HG03280 (cell line): ENCODE measurements around the gene CSMD2.

Experiments used
- ATAC-seq: cut with Tn5 transposase; IDR thresholded peaks from one replicate; pipeline ENCODE4 v1.9.1; 2021; ENCODE audit warnings: mild to moderate bottlenecking, moderate library complexity; ENCODE audit not compliant: unreplicated experiment

Gene CSMD2

GRCh38 chr1:33575324-33575879 is 589.6 kb downstream of the CSMD2 start:
- no peak for ATAC-seq

GRCh38 chr1:33573661-33574060 is 591.4 kb downstream of the CSMD2 start:
- ATAC-seq = no peak

GRCh38 chr1:33572387-33572786 is 592.6 kb downstream of the CSMD2 start:
- no peak for ATAC-seq

DNA sequence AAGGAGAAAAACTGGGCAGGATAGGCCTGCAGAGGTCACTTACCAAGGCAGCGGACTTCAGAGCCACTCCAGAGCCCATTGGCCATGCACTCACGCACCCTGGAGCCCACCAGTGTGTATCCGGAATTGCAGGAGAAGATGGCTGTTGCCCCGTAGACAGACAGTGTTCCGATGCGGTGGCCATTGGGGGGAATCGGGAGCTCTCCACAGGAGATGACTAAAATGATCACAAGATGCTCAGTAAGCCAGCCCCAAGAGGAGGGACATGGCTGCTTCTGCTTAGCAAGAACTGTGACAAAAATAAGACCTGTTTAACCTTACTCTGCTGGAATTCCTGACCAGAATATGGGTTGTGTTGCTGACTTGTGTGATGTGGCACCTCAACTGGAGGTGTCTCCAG is 595.7 kb downstream of the CSMD2 start:
- ATAC-seq = no peak

- no peak for ATAC-seq
Measured at GRCh38 chr1:33563699-33564098, 601.3 kb downstream of the CSMD2 start.

DNA sequence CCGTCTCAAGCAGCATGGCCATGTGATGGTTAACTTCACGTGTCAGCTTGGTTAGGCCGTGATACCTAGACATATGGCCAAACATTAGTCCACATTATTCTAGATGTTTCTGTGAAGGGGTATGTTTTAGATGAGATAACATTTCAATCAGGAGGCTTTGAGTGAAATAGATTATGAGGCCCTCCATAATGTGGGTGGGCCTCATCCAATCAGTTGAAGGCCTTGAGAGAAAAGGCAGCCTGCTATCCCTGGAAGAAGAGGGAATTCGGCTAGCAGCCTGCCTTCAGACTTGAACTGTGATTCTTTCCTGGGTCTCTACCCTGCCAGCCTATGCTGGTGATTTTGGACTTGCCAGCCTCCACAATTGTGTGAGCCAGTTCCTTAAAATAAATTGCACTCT is 602.5 kb downstream of the CSMD2 start:
- ATAC-seq = no peak

DNA sequence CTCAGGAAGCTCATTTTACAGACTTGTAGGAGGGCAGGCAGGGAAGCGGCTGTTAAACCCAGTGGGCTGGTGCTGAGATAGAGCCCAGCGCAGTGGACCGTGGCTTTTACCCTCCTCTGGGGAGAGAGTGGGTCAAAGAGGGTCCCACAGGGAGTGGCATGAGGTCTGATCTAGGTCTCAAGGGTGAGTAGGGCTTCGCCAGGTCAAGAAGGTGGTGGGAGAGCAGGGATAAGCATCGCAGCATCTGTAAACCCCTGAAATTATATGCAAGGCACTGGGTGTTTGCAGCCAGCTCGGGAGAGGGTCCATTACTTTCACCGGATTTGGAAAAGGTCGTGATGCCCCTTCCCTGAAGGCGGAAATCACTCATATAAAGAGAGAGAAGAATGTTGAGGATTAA is 603.5 kb downstream of the CSMD2 start:
- no peak for ATAC-seq

- no peak for ATAC-seq
Measured at GRCh38 chr1:33560680-33561079, 604.4 kb downstream of the CSMD2 start.

DNA sequence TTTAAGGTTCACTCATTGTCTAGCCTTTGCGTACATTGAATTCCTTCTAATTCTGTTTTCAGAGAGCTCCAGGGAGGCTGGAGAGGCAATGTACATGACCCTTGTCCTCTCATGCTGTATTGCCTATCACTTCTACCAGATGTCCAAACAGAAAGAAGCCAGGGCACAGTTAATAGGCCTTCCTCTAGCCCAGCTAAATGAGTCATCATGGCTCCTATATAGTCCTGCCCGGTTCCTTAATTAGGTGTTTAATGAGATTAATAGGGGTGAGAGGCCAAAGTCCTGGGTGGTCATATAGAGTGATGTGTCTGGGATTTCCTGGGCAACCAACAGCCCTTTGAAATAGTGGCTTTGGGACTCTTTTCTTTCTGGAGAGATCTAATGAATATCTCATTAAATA is 616.3 kb downstream of the CSMD2 start:
- ATAC-seq = no peak

GRCh38 chr1:33548319-33548718 is 616.7 kb downstream of the CSMD2 start:
- no peak for ATAC-seq

- no peak for ATAC-seq
Measured at GRCh38 chr1:33547576-33547975, 617.5 kb downstream of the CSMD2 start.

DNA sequence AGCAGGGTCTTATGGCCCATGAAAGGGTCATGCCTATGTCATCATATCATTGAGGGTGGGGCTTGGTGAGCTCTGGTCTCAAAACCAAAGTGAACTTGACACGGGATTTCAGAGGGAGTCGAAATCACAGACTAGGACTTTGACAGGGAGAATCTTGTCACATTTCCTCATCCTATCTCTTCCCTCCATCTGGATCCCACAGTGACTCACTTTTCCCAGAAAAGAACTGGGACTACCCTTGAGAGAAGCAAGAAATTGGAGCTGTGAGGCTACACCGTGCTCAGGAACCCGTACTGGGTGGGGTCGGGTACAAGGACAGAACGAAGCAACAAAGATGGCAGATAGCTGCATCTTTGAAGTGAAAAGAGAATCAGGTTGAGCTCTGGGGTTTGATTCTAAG is 623.1 kb downstream of the CSMD2 start:
- no peak for ATAC-seq

- ATAC-seq = no peak
Measured at GRCh38 chr1:33537885-33538284, 627.1 kb downstream of the CSMD2 start.

DNA sequence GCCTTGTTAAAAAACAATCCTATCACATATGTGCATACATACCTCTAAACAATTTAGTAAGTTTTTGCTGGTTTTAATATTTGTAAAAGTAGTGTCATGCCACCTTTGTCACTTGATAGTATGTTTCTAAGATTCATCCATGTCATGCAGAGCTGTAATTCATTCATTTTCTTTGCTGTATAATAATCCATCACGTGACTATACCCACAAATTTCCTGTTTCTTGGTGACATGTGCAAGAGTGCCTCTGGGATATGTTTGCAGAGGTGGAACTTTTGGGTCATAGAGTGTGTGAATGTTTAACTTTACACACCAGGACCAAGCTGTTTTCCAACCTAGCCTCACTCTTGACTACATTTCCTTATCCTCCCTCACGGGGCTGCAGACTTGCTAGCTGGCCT is 629.7 kb downstream of the CSMD2 start:
- ATAC-seq = no peak

DNA sequence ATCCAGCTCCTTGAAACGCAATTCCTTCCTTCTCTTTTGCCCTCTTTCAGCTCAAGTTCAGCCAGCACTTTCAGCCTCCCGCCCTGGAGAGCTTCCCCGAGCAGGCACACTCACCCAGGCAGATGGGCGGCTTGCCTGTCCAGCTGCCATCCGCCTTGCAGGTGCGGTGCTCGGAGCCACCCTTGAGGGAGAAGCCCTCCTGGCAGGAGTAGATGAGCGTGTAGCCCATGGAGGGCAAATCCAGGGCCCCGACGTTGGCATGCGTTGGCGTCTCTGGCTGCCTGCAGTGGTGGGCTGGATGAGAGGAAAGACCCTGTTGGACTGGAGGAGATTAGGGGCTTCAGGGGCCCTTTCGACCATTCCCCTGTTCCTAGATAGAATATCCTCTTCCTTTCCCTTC is 632.1 kb downstream of the CSMD2 start:
- ATAC-seq = no peak

- no peak for ATAC-seq
Measured at GRCh38 chr1:33532250-33532649, 632.8 kb downstream of the CSMD2 start.

- ATAC-seq = no peak
Measured at GRCh38 chr1:33529957-33530356, 635.1 kb downstream of the CSMD2 start.

DNA sequence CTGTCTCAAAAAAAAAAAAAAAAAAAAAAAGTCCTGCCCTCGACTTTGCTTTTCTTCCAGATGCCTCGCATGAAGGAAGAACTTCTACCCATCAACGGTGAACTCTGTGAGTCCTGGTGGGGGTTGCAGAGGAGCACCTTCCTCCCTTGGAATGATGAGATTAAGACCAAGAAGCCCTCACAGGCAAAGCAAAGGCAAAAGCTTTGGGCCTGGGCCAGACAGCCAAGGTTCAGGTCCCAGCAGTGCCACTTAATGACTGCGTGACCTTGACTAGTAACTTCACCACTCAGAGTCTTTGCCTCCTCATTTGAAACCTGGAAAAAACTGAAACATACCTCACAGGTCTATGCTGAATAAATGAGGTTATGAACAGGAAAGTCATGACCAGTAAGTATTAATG is 637.1 kb downstream of the CSMD2 start:
- no peak for ATAC-seq

GRCh38 chr1:33524586-33524985 is 640.4 kb downstream of the CSMD2 start:
- no peak for ATAC-seq

GRCh38 chr1:33519240-33519884 is 645.7 kb downstream of the CSMD2 start:
- no peak for ATAC-seq

DNA sequence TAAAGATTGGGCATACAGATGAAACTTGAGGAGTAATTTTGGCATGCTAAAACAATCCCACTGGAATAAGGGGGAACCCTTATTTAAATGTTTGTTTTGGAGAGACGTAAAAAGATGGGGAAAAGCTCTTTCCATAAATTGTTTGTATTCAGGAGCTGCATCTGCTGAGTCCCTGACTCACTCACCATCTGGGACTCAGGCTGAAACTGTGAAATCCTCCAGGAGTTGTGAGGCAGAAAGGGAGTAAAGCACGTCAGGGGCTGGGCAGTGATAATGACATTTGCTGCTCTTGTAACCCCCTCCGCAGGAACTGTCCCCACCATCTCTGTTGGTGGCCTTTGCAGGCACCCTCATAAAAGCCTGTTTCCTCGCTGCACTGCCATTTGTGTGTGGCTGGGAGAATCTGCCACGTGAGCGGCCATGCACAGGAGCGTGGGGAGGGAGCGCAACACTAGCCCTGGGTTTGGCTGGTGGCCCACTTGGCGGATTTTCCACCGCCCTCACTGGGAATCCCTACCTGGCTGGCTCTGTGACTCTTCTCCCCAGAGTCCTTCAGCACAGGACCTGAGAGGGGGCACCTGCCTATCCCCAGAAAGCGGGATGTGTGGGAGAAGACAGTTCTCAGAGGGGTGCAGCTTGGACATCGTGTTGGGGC is 647.3 kb downstream of the CSMD2 start:
- no peak for ATAC-seq

GRCh38 chr1:33516891-33517567 is 648.0 kb downstream of the CSMD2 start:
- no peak for ATAC-seq
